CD4-positive, alpha-beta T cell treated with Interleukin-1 beta for 1 hour (primary cell): Measurements from ENCODE around the gene PPP2R2C.
A peak's percentile ranks its signal among the peaks of the same experiment; 100 is the strongest.

Source experiments
- DNase-seq, 2 donors: peaks; one replicate each; pipeline ENCODE4 v3.0.0-alpha.2; 2020 to 2022

Gene PPP2R2C

GRCh38 chr4:6339818-6340445 is 132.5 kb downstream of the PPP2R2C start:
- no peak for DNase-seq

DNA sequence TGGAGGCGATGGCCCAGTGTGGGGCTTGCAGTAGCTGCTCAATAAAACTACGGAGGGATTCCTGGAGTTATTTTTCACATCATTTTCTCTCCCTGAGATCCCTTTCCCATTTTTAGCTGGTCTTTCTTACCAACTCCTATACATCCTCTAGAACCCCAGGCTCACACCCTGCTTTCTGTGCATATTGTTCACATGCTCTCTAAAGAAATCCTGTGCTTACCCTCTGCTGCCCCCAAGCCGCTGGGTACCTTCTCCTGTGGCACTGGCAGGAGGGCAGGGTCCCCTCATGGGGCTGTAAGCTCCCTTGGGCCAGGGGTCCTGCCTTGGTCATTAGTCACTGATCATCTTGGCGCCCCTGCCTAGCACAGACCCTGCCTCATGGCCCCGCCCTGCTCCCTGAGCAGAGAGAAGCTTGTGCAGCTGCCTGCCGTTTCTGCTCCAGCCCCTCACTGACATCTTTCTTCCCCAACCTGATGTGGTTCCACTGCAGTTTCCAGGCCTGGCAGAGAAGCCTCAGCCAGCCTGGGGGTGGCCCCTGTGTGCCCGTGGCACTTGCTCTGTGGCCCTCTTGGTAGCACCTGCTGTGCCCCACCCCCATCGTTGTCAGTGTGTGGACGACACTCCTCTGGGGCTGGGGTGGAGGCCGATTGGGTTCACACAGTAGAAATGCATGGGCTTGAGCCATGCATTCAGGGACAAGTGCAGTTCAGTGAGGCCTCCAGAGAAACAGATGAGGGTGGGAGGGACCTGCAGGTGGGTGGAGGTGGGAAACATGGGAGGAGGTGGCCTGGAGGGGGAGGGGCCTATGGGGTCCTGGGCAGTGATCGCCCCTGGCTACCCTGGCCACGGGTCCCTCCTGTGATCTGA is 133.2 kb downstream of the PPP2R2C start:
- no peak for DNase-seq

DNA sequence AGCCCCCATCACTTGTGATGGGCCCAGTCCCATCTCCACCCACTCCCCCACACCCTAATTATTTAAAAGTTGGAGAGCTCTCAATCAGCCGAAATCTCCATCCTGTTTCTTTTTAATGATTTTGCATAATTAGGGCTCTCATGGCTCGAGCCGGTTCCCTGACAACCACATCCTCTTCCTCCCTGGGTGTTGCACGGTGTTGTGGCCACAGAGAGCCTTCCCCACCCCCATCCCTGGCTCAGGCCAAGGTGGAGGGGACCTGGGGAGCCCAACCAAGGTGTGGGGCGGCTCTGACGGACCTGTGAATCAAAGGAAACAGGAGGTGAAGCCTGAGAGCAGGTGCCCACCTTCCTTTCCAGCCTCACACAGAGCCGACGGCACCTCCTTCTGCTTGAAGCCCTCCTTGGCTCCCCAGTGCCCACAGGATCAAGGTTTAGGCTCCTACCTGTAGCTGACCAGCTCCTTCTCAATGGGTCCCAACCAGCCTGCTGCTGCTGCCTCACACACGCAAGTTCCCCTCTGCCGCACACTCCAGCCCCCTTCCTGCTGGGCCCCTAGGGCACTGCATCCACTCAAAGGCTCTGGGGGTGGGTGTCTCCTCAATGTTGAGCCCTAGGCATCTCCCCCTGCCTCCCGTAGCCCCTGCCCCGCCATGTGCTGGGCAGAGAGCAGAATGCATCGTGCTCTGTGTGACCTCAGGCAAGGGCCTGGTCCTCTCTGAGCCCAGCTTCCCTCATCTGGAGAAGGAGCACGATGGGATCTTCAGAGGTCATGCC is 134.1 kb downstream of the PPP2R2C start:
- peak in 1 of 2 donors; percentile 24 for DNase-seq

GRCh38 chr4:6337331-6337935 is 135.0 kb downstream of the PPP2R2C start:
- DNase-seq = no peak

DNA sequence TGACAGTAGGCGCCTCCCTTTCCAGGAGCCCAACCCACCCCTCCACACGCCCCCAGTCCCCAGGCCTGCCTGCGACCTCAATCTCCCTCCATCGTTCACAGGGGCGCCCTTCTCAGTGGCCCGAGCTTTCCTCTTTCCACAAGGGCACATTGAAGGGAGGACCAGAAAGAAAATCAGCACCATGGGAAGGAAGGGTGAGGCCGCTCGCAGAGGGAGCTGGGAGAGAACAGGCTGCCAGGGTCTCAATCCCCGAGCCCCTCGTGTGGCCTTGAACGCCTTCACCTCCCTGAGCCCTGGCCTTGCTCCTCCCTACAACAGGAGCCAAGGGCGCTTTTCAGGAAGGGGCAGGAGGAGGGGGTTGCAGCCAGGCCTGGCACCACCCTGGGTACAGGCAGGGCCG is 136.2 kb downstream of the PPP2R2C start:
- no peak for DNase-seq

- DNase-seq = no peak
These were observed 137.3 kb downstream of the PPP2R2C start for GRCh38 chr4:6335040-6335590.

DNA sequence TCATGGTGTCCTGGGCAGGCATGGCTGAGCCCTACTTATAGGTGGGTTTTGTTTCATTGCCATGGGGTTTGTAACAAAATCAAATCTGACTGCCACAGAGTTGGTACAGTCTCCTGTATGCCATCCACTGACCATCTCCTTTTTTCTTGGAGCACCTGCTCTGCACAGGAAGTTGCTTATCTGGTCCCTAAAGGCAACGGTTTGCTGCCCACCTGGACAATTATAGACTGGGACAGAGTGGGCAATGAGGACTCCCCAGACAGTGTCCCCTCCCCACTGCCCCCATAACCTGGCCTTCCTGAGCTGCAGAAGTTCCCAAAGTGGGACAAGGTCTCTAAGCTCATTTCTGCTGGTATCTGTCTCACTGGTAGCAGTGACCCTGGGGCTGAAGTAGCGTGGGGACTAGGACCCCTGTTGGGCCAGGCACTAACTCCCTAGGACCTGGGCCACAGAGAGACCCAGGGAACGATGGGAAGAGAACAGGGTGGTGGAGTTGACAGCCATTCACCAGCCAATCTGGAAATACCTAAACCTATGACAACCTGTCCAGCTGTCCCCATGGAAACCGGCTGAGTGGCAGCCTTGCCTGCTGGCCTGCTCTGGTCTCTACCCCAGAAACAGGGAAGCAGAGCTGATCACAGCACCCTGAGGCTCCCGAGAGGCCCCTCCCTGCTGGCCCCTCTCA is 138.1 kb downstream of the PPP2R2C start:
- DNase-seq = no peak

DNA sequence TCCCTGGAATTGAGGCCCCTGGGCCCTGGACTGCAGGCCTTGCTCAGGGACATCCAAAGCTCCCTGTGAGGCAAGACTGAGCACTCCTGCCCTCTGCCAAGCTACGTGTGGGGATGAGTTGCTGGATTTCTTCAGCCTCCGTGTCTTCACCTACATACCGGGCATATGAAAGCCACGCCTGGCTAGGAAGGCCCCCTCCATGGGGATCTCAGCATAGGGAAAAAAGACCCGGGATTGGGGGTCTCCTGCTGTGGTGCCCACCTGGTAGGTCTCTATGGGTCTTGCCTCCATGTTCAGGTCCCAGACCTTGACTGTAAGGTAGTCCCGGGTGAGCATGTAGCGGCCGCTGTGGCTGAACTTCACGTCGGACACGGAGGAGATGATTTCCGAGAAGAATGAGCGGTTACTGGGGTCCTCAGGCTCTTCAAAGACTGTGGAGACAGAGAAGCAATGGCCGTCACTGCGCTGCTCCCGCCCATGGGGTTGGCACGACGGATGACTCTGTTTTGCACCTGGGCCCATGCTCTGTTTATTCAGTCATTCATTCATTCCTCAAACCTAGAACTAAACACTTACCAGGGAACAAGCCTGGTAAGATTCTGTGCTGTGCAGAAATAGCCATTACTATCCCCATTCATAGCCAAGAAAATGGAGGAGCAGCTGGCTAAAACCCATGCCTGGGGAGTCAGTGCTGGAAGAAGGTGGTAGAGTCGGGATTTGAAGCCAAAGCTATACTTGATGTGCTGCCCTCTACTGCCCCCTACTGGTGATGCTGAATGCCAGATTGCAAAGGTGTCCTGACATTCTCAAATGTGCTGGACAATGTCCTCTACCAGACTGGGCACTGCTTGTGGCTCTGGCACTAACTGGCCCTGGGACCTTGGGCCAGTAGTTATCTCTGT is 138.9 kb downstream of the PPP2R2C start:
- no peak for DNase-seq

GRCh38 chr4:6332669-6333050 is 139.8 kb downstream of the PPP2R2C start:
- DNase-seq = no peak

GRCh38 chr4:6332042-6332668 is 140.3 kb downstream of the PPP2R2C start:
- DNase-seq = peak in 1 of 2 donors; percentile 18

GRCh38 chr4:6331468-6331867 is 140.9 kb downstream of the PPP2R2C start:
- DNase-seq = no peak

- DNase-seq = peak in 1 of 2 donors; percentile 29
These were observed 141.4 kb downstream of the PPP2R2C start for GRCh38 chr4:6331018-6331417.

DNA sequence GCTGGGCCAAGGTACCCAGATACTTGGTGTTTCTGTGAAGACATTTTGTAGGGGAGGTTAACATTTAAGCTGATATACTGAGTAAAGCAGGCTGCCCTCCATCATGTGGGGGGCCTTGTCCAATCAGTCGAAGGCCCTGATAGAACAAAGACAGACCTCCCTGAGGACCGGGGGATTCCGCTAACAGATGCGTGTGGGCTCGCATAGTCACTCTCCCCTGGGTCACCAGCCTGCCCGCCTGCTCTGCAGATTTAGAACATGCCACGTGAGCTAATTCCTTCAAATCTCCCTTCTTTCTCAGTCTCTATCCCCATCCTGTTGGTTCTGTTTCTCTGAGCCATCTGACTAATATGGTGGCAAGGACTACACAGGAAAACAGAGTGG is 142.0 kb downstream of the PPP2R2C start:
- no peak for DNase-seq

DNA sequence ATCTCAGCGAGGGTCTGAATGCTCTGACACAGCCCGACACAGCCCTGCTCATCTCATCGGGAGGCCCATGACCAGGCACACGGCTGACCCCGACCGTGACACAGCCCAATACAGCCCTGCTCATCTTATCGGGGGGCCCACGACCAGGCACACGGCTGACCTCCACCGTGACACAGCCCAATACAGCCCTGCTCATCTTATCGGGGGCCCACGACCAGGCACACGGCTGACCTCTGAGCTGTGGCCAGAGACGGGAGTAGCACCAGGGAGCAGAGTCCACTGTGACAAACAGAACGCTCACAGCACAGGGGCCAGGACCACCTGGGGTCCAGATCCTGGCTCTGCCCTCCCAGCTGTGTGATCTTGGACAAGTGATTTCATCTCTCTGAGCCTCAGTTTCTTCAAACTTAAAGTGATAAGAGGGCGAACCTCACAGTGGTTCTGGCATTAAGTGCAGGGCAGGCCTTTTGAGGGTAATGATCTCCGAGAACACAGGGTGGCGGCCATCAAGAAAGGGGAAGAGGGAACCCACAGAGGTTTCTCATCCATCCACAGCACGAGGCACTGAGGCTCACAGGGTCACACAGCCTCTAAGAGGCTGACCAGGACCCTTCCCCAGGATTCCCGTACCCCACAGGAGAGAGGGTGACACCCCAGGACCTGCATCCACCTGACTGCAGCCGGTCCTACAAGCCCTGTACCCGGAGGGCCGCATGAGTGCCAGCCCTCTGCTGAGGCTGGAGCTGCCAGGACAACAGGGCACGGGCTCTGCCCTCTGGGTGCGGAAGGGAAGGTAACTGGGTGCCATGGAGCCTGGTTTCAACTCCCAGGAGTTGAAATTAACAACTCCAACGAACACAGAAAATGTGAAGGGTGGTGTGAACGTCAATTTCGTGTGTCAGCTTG is 142.7 kb downstream of the PPP2R2C start:
- no peak for DNase-seq

GRCh38 chr4:6328526-6328925 is 143.9 kb downstream of the PPP2R2C start:
- DNase-seq = no peak

- DNase-seq = peak; percentile 71 to 74
These were observed 145.0 kb downstream of the PPP2R2C start for GRCh38 chr4:6327220-6327917.

DNA sequence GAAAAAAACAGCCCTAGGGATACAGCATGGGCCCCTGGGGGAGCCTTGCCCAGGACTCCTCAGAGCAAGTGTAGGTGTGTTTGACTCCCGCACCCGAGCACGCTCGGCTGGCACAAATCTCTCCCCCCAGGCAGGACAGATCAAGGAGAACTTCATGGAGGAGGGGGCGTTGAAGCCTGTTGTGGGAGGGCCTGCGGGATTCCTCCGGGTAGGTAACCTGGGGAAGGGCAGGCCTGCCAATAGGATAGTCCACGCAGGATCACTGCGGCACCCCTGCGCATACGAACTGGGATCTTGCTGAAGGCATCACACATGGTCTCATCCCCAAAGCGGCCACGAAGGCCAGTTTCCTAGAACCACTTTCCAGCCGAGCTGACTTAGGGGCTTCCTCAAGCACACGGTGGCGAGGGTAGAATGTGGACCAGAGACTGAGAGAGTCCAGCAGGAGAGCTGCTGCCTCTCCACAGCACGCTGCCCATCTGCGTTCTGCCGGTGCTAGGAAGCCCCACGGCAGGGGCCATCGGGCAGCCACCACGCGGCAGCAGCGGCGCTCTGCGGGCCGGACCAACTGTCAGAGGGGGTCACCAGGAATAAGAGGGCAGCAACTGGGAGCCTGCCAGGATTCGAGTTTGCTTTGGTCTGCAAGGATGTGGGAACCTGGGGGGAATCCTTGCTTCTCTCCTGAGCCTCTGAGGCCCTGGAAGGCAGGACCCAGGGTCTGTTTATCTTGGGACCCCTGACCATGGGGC is 145.9 kb downstream of the PPP2R2C start:
- no peak for DNase-seq

DNA sequence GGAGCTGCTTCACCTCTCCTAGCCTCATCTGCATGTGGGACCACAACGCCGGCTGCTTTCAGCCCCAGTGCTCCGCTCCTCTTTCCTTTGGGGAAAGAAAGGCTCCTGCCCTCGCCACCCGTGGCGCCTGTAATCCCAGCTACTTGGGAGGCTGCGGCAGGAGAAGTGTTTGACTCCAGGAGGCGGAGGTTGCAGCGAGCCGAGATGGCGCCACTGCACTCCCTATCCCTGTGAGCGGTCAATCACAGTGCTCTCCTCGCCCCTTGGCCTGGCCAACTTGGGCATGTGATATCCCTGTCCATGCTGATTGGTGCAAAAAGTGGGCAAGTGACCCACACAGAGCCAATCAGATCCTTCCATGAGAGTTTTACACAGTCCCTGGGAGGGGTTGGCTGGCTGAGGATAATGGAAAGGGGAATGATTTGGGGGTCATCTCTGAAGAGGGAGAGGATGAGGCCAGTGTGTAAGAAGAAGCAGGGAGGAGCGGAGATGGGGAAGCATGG is 146.6 kb downstream of the PPP2R2C start:
- no peak for DNase-seq
